Activated CD4-positive, alpha-beta T cell treated with anti-CD3 and anti-CD28 coated beads, Interleukin-10, Interleukin-2, amounts not matched to agents 100 ng/mL and 50 ng/mL, durations not matched to agents 16 hours and 8 hours (primary cell): ENCODE data around the gene MRS2.
"Not testable (repeated sequence)": the region's sequence is repeated elsewhere in the genome, so short reads cannot be mapped to it uniquely, and the experiment has no call there.

Experiments
- DNase-seq: peaks from one replicate; pipeline ENCODE4 v3.0.0-alpha.2; 2020

The MRS2 gene

GRCh38 chr6:24402697-24403500 lies at the start of gene MRS2:
Gene MRS2 (plus strand): TSS chr6:24402936. CDS start chr6:24403047, 111 bp downstream.
- DNase-seq, result peak; percentile 87

DNA sequence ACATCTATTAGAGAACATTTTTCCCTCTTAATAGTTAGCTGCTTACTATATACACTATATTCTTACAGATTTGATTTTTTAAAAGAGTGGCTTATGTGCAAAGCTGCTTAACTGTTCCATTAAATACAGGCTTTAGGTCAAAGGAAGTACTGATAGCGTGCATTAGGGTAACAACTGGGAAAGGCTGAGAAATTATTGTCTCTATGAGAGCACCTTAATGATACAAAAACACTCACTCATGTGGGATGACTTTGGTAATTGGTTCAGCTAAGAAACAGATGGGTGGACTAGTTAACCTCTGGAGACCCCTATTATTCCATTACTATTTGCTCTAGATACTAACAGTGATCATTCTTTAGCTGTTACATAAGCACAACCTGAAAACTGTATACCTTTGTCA lies 48.9 kb upstream of the MRS2 start:
- no peak for DNase-seq

GRCh38 chr6:24355393-24355792 lies 47.3 kb upstream of the MRS2 start:
- no peak for DNase-seq

- no peak for DNase-seq
Observed at GRCh38 chr6:24356310-24356973, 46.3 kb upstream of the MRS2 start.

- DNase-seq, result peak; percentile 12
Observed at GRCh38 chr6:24357336-24358218, 45.2 kb upstream of the MRS2 start, which contains the start of gene DCDC2. Gene DCDC2 (minus strand): TSS chr6:24358059. CDS start chr6:24357750, 309 bp downstream.

GRCh38 chr6:24358219-24358821 lies 44.4 kb upstream of the MRS2 start:
- DNase-seq, result no peak

DNA sequence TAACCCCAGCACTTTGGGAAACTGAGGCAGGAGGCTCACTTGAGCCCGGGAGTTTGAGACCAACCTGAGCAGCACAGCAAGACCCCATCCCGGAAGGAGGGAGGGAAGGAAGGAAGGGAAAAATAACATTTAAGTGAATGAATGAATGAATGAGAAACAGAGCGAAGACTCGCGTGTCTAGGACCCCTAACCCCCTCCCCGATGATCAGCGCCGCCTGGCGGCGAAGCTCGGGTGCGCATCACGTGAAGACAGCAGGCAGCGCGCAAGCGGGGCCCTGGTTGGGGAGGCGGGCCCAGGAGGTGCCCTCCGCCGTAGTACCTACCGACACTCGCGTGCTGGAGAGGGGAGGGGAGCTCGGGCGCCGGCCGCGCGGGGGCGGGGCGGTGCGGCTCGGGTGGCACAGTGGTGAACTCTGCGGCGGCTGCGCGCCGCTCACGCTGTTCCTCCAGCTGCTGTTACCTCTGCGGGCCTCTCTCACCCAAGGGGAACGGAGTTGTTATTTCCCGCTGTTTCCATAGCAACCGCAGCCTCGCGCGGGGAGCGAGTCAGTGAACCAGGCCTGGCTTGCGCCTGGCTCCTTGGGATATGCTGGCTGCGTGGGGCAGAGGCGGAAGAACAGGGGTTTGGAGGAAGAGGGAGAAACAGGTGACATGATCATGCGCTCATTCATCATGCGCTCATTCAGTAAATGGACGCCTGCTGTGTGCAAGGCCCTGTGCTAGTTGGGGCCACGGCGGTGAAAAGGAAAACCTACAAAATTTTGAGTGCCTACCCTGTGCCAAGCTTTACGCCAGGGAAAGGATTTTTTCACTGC lies 42.9 kb upstream of the MRS2 start:
- peak; percentile 93 for DNase-seq

- not testable (repeated sequence) for DNase-seq
Observed at GRCh38 chr6:24362363-24362762, 40.4 kb upstream of the MRS2 start.

GRCh38 chr6:24365103-24365633 lies 37.6 kb upstream of the MRS2 start:
- DNase-seq, result not testable (repeated sequence)

DNA sequence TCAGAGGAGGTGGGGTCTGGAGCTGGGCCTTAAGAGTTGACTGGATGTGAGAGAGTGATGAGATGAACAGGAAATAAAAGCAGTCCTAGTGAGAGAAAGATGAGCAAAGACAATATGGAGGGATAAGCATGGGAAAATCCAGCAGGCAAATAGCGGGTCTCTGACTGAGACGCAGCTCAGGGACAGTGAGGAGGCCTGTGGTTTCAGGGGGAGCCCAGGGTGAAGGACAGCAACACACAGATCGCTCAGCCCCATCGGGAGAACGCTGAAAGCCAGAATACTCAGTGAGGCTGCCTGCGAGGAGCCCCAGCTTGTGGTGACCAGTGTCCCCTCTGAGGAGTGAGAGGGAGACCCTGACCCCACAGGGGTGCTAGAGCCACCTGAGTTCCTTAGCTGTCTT lies 28.1 kb upstream of the MRS2 start:
- no peak for DNase-seq

GRCh38 chr6:24376871-24377270 lies 25.9 kb upstream of the MRS2 start:
- DNase-seq, result no peak

DNA sequence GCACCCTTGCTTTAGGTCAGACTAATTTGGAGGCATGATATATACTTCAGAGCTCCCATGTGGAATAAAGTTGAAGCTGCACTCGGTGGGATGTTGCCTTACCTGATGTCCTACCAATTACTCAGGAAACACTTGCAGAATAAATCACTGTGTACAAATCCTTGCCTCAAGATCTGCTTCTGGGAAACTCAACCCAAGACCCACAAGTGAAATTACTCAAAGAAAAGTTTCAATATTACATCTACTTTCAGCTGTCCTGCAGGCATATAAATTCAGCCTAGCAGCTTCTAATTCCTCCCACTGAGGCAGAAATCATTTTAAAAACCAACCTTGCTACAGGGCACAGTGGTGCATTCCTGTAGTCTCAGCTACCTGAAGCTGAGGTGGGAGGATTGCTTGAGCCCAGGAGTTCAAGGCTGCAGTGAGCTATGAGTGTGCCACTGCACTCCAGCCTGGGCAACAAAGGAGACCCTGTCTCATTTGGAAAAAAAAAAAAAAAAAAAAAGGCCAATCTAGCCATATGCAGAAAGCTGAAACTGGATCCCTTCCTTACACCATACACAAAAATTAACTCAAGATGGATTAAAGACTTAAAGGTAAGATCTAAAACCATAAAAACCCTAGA lies 24.2 kb upstream of the MRS2 start:
- DNase-seq, result peak; percentile 37

DNA sequence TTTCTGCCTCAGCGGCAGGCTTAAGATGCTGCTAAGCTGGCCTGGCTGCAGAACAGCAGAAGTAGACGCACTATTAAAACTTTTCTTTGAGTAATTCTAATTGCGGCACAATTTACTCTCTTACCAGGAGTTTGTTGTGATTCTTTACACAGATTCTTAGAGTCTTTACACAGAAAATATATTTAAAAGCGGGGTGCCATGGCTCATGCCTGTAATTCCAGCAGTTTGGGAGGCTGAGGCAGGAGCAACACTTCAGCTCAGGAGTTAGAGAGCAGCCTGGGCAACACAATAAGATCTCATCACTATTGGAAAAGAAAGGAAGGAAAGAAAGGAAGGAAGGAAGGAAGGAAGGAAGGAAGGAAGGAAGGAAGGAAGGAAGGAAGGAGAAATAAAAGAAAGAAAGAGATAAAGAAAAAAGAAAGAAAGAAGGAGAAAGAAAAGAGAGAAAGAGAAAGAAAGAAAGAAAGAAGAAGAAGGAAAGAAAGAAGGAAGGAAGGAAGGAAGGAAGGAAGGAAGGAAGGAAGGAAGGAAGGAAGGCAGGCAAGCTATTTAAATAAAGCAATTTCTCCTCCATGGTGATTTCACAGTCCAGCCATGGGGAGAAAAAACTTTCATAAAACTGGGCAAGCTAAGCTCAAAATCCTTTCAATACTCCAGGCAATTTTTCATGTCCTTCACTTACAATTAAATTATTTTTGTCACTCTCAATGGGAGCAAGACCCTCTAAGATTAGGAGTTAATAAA lies 21.1 kb upstream of the MRS2 start:
- no peak for DNase-seq

DNA sequence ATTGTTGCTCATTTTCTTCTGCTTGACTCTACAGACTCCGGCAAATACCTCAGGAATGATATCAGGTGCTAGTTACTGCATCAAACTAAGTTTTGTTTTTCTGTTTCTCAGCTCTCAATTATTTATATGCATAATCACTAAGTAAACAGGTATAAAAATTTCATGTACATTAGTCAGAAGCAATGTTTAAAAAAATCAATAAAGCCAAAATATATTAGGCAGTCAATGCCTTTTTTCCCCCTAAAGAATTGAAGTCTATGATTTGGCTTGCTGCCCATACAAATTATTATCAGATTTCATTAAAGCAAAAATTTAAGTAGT lies 20.6 kb upstream of the MRS2 start:
- DNase-seq, result no peak

DNA sequence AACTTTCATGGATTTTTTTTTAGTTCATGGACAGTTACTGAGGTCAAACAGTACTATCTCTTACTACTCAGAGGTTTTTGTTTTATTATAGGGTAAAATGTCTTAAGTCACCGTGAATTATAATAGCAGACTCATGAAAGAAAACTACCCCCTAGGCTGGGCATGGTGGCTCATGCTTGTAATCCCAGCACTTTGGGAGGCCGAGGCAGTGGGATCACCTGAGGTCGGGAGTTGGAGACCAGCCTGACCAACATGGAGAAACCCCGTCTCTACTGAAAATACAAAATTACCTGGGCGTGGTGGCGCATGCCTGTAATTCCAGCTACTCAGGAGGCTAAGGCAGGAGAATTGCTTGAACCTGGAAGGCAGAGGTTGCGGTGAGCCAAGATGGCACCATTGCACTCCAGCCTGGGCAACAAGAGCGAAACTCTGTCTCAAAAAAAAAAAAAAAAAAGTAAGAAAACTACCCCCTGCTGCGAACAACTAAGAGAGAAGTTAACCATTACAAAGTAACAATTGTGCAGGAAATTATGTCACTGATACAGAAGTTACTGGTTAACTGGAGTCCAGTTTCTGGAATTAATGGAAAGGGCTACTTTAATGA lies 19.7 kb upstream of the MRS2 start:
- not testable (repeated sequence) for DNase-seq

DNA sequence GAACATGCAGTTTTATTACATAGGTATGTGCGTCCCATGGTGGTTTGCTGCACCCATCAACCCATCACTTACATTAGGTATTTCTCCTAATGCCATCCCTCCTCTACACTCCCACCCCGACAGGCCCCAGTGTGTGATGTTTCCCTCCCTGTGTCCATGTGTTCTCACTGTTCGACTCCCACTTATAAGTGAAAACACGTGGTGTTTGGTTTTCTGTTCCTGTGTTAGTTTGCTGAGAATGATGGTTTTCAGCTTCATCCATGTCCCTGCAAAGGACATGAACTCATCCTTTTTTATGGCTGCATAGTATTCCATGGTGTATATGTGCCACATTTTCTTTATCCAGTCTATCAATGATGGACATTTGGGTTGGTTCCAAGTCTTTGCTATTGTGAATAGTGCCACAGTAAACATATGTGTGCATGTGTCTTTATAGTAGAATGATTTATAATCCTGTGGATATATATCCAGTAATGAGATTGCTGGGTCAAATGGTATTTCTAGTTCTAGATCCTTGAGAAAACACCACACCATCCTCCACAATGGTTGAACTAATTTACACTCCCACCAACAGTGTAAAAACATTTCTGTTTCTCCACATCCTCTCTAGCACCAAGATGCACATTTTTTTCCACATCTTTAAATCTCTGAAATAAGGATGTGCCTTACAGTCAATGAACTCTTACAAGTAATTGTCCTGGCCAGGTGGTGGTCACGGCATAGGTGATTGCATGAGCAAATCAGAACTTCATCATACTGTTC lies 18.2 kb upstream of the MRS2 start:
- not testable (repeated sequence) for DNase-seq

- no peak for DNase-seq
Observed at GRCh38 chr6:24385536-24386269, 17.0 kb upstream of the MRS2 start.

DNA sequence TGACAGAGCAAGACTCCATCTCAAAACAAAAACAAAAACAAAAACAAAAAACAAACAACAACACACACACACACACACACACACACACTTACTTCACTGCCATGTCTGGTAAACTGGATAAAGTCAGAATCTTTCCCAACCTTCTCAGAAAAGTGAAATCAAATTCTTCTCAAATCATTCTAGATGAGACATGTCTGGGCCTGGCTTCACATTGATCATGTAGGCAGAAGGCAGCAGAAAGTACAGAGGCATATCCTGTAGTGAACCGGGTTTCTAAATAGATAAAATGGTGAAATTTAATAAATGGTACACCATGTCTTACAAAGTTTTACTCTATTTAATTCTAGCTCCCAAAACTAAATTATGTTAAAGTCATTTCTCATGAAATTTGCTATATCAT lies 14.9 kb upstream of the MRS2 start:
- no peak for DNase-seq

GRCh38 chr6:24391208-24391607 lies 11.5 kb upstream of the MRS2 start:
- DNase-seq, result no peak
